Measurements from ENCODE around the gene TBC1D8.
A peak's percentile ranks its signal among the peaks of the same experiment; 100 is the strongest.
"Not testable (repeated sequence)": the region's sequence is repeated elsewhere in the genome, so short reads cannot be mapped to it uniquely, and the experiment has no call there.

The TBC1D8 gene

GRCh38 chr2:101058386-101058785, 92.8 kb downstream of the TBC1D8 start:
- no peak for DNase-seq

DNA sequence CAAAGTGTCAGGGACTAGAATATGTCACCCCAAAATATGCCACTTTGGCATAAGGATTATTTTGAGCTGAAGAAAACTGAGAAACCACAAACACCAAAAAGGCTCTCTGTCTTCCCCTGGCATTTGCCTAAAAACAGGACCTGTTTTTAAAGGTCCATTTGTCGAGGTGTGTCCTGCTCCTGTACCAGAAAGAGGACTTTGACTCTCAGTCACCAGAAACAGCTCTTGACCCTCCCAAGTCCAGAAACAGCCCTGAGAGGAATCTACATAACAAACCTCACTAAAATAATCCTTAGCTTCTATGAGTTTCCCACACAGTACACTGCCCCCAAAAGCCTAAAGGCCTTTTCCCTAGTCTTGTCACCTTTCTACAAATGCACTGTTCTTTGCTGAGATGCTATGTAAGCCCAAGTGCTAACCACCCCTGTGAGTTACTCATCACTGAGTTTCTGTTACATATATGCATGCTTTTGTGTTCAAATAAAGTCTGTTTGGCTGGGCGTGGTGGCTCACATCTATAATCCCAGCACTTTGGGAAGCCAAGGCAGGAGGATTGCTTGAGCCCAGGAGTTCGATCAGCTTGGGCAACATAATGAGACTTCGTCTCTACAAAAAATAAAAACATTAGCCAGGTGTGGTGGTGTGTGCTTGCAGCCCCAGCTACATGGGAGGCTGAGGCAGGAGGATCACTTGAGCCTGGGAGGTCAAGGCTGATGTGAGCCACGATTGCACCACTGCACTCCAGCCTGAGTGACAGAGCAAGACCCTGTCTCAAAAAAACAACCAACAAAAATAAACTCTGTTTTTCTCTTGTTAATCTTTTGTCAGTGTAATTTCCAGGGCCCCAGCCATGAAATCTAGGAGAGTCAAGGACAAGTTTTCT, 93.9 kb downstream of the TBC1D8 start:
- DNase-seq: no peak

GRCh38 chr2:101053117-101053516, 98.1 kb downstream of the TBC1D8 start:
- no peak for DNase-seq

GRCh38 chr2:101052147-101052546, 99.0 kb downstream of the TBC1D8 start:
- no peak for DNase-seq

DNA sequence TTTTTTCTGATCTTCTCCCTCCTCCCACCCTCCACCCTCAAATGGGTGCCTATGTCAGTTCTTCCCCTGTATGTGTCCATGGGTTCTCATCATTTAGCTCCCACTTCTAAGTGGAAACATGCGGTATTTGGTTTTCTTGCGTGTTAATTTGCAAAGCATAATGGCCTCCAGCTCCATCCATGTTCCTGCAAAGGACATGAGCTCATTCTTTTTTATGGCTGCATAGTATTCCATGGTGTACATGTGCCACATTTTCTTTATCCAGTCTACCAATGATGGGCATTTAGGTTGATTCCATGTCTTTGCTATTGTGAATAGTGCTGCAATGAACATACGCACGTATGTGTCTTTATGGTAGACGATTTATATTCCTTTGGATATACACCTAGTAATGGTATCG, 100.3 kb downstream of the TBC1D8 start:
- not testable (repeated sequence) for DNase-seq

- DNase-seq: no peak
Measured at GRCh38 chr2:101048756-101049155, 102.4 kb downstream of the TBC1D8 start.

- no peak for DNase-seq
Measured at GRCh38 chr2:101047774-101048173, 103.4 kb downstream of the TBC1D8 start.

DNA sequence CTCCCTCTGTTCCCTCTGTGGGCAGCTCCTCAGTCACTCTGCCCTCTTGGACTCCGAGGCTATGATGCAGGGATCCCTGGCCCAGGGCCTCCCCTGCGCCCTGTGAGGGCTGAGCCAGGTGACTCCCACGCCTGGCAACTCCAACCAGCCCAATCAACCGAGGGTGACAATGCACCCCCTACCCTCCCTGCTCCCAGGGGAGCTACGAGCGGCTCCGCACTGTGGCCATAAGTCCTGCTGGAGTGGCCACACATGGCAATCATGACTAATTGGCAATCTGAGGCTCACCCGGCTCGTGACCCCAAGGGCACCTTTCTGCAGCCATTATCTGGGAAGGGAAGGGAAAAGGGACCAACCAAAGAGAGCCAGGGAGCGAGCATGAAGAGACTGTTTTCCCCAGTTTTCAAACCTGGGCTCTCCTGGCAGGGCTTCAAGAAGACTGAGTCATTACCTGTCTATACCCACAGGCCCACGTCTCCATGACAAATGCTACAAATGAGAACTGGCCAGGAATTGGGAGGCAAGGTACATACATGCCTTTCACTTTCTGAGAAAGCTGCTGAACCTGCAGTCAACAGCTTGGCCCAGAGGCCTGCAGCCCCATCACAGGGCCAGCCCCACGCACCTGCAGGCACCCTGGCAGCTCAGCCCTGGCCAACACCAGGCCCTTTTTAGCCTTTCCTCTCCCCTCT, 104.0 kb downstream of the TBC1D8 start:
- no peak for DNase-seq

GRCh38 chr2:101045330-101045729, 105.9 kb downstream of the TBC1D8 start:
- no peak for DNase-seq

DNA sequence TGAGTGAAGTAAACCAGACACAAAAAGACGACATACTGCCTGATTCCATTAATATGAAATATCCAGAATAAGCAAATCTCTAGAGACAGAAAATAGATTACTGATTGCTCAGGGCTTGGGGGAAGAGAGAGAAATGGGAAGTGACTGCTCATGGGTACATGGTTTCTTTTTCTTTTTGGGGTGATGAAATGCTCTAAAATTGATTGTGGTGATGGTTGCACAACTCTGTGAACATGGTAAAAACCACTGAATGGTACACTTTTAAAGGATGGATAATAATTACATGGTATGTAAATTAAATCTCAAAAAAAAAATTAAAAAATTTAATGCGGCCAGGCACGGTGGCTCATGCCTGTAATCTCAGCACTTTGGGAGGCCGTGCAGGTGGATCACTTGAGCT, 109.8 kb downstream of the TBC1D8 start:
- peak in 1 of 2 experiments; percentile 7 for DNase-seq

DNA sequence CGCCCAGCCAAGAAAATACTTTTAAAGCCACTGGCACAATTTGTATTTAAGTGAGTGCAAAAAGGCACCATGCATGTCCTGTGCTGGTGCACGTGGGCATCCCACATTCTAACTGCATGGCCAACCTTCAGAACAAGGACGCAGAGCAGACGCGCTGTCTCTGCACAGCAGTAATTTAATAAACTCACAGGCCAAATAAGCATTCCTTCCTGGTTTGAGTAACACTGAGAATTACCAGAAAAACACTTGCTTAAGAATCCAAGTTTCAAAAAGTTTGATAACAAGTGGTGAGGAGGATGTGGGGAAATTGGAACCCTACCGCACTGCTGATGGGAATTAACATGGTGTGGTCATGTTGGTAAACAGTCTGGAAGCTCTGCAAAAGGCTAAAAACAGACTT, 110.4 kb downstream of the TBC1D8 start:
- no peak for DNase-seq

DNA sequence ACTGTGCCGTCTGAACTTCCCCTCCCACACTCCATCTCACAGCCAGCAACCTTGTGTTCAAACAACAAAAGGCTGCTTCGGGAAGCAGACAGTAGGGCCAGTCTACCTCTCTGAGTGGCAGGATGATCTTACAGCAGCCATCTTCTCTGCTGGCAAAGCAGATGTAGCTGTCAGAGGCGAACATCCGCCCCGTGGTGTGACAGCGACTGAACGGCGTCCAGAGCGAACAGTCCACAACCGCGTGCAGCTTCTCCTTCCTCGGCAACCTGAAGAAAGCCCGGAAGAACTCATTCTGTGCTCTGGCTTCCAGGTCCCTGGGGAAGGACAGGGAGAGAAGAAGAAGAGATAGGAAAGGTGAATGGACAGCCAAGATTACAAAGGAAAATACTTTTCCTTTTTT, 111.1 kb downstream of the TBC1D8 start:
- no peak for DNase-seq

- DNase-seq: peak; percentile 46 to 61
Measured at GRCh38 chr2:101038455-101039255, 112.5 kb downstream of the TBC1D8 start.

GRCh38 chr2:101037161-101037755, 113.9 kb downstream of the TBC1D8 start:
- no peak for DNase-seq

- DNase-seq: peak; percentile 46 to 70
Measured at GRCh38 chr2:101036562-101036961, 114.6 kb downstream of the TBC1D8 start.

DNA sequence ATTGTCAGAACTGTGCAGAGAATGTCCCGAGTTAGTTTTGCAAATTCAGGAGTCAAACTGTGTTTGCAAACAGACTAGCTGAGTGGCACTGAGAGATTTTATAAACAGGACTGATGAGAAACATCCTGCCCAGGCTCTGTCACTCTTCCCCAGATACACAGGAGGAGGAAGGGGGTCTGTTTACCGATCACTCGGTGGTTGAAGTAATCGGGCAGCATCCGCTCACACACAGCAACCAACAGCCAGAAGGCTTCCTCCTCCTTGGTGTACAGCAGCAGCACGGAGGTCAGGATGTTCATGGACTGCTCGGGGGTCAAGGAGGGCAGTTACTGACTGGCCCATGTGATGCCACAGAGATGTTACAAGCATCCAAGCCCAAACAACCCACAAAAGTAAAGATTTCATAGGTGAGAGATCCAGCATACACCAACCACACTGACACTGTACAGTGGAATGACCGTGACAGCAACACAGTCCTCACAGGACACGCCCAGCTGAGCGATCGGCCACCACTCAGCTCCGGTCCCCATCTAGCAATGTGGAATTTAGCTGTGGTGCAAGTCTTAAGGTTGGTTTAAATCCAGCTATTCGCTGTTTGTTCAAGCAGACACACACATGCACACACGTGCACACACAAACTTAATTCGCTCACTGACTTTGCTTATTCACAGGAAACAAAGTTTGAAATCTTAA, 119.0 kb downstream of the TBC1D8 start:
- no peak for DNase-seq

DNA sequence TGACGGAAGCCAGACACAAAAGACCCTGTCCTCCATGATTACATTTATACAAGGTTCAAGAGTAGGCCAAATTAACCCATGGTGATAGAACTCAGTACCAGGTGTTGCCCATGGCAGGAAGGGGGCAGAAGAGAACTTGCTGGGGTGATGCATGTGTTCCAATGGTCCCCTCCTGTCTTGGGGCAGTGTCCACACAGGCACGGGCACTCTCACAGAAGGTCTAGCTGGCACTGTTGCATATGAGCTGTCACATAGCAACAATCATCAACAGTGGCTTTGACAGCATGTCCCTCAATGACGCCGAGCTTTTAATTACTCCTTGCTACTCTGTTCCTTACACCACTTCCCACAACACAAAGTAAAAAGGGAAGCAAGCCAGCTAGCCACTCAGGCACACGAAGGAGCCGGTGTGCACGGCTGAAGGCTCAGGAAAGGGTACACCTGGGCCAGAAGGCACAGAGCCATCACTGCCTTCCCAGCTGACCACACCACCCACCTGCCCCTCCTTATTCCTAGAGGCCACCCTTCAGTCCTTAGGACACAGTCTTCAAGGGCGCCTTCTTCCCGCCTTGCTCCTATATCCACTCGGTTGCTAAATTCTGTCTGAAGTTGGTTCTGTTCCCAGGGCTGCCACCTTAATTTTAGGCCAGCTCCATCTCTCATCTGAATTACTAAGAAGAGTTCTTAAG, 120.2 kb downstream of the TBC1D8 start:
- DNase-seq: no peak

GRCh38 chr2:101027852-101028251, 123.3 kb downstream of the TBC1D8 start:
- no peak for DNase-seq

DNA sequence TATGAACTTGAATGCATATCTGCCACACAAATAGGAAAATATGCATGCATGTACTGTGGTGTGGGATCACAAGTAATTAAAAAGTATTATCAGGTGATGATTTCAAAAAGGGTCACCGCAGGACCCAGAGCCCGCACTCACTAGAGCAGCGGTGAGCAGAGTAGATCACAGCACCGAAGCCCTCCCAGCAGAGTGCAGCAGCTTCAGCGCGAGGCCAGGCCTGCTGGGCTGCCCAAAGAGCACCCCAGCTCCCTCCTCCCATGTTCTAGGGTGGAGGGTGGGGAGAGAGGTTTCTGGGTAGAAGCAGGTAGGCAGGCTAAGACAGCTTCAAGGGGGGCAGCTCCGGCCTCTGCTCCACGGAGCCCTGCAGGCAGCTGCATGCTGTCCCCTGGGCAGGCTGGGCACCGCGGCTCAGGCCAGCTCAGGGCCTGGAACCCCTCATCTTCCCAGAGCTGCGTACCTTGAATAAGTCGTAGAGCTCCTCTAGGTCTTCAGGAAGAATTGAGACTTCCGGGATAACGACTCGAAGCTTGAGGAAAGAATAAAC, 124.2 kb downstream of the TBC1D8 start:
- no peak for DNase-seq

GRCh38 chr2:101026253-101026701, 124.9 kb downstream of the TBC1D8 start:
- no peak for DNase-seq

DNA sequence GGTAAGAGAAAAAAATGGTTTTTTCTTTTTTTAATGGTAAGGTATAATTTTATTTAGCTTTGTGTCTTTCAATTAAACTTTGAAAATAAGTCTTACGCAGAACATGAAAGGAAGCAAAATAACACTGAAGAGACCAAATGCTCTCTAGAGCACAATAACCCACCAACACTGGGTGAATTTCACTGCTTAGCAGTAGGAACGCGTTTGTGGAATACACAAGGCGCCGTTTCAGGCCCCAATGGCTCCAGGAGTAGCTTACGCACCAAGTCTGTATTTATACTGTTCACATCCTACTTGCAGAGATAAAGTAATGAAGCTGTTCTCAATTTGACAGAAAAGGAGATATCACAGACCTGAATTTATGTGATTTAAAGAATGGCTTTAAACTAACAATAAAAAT, 125.6 kb downstream of the TBC1D8 start:
- DNase-seq: no peak

Measured in Kasumi-1 (cell line).